Right cardiac atrium (tissue), 5 donors: ENCODE data around the gene NDE1. TPM values are rescaled to one million over a fixed set of nuclear protein-coding genes. Genes with fewer than 3 reads are reported as not detected.
"Not testable (repeated sequence)": the region's sequence is repeated elsewhere in the genome, so short reads cannot be mapped to it uniquely, and the experiment has no call there.

Experiments
- ATAC-seq, 2 donors: fragments of 200-7000 bp; cut with Tn5 transposase; one replicate each; pipeline versions ENCODE4 v1.8.0 to v1.9.1; 2020; ENCODE audit warnings: moderate library complexity in 2 of 2, mild to moderate bottlenecking in 1 of 2
- DNase-seq, 3 donors: peaks; one replicate each; pipeline ENCODE4 v3.0.0-alpha.2; 2020
- H3K27ac ChIP-seq: one replicate; pipeline ENCODE4 v1.5.1; 2013; ENCODE audit warnings: mild to moderate bottlenecking, low read length, control low read depth, moderate library complexity
- H3K27me3 ChIP-seq: one replicate; pipeline ENCODE4 v1.6.1; 2013; ENCODE audit not compliant: control insufficient read depth, insufficient read depth
- H3K4me1 ChIP-seq: one replicate; pipeline ENCODE4 v1.6.1; 2013; ENCODE audit warnings: low read length; ENCODE audit not compliant: control insufficient read depth, insufficient read depth
- H3K4me3 ChIP-seq: one replicate; pipeline ENCODE4 v1.5.1; 2013; ENCODE audit warnings: low read length, control low read depth
- H3K9me3 ChIP-seq: one replicate; pipeline ENCODE4 v1.6.1; 2013; ENCODE audit warnings: low read length; ENCODE audit not compliant: control insufficient read depth
- WGBS: extraction: QIAGEN DNeasy Blood & Tissue Kit; methylation state at CpG from one replicate; pipeline ENCODE4 v1.1.7; 2013; 5-methylcytosine and 5-hydroxymethylcytosine counted together
- intact Hi-C, 4 donors: fragments of 100-400 bp; cut with DNase I; formaldehyde crosslinking; loops; one replicate each; pipeline versions ENCODE4 v1.11.0 to v1.14.0; 2022 to 2023
- polyA plus RNA-seq: library from polyadenylated mRNA; stranded (reverse); fragments of 200-250 nt; gene quantifications from one replicate; pipeline ENCODE4 v1.2.3, GENCODE V29; 2013
- total RNA-seq, 4 donors: library from RNA; stranded (reverse); fragmentation: NEBNext Ultra II Directional; extraction: Animal tissue kit (Norgen Biotek cat#: 25700); gene quantifications; one replicate each; pipeline ENCODE4 v1.2.1, GENCODE V29; 2021
- donor health status: healthy with polysubstance abuse.
- donor health status: DM: no; HTN: yes; CAD: no.
- donor health status: DM: no; HTN: no; CAD: no.
- donor health status: DM: no; HTN: yes; CAD: no; lungs with severe emphysema.
- donor health status: DM: yes; HTN: yes; CAD: no.

Gene NDE1
- total and polyA plus RNA-seq, 5 donors = 8.6 to 23.9 (median 16.5) TPM

- Histone ChIP-seq H3K9me3 (no peaks in the 10 kb centered on the region), H3K27ac (no peak overlapping the region), H3K27me3 (no peaks in the 10 kb centered on the region), H3K4me3 (no peak overlapping the region), H3K4me1 (peaks cover 2% of the 10 kb centered on the region)
- DNase-seq (no peak), ATAC-seq (no peak)
- WGBS = 60% methylated on average over 2 of the region's 2 CpGs
- intact Hi-C loops = loop anchor here in 1 of 4 donors (10.0 kb wide), 1 partner anchor 50 kb away; no protein-coding TSS in a partner anchor
These were observed 4.5 kb downstream of the NDE1 start for GRCh38 chr16:15654591-15654990.

GRCh38 chr16:15655561-15655960 lies 5.5 kb downstream of the NDE1 start:
- H3K27ac ChIP-seq, H3K4me3 ChIP-seq, H3K4me1 ChIP-seq, H3K27me3 ChIP-seq, ATAC-seq, H3K9me3 ChIP-seq, DNase-seq: not testable (repeated sequence)
- 97% methylated on average over 3 of the region's 6 CpGs for WGBS
- intact Hi-C loops = loop anchor here in 1 of 4 donors (10.0 kb wide), 1 partner anchor 49 kb away; no protein-coding TSS in a partner anchor

- ATAC-seq (no peak), DNase-seq (no peak)
- Histone ChIP-seq H3K4me3 (no peak overlapping the region), H3K27ac (no peak overlapping the region), H3K27me3 (no peaks in the 10 kb centered on the region), H3K9me3 (no peaks in the 10 kb centered on the region), H3K4me1 (peaks cover 6% of the 10 kb centered on the region)
- 87% methylated on average over 6 of the region's 6 CpGs for WGBS
- intact Hi-C loops = loop anchor here in 1 of 4 donors (10.0 kb wide), 1 partner anchor 47 kb away; no protein-coding TSS in a partner anchor
These were observed 8.1 kb downstream of the NDE1 start for GRCh38 chr16:15658149-15658548.

GRCh38 chr16:15658556-15658955 lies 8.5 kb downstream of the NDE1 start:
- no peak overlapping the region for H3K27ac ChIP-seq

GRCh38 chr16:15660203-15660601 lies 10.2 kb downstream of the NDE1 start:
- peaks cover 6% of the 10 kb centered on the region for H3K4me1 ChIP-seq
- WGBS = 66% methylated on average over 5 of the region's 5 CpGs
- peak overlapping the region; percentile 70 for H3K27ac ChIP-seq
- H3K27me3 ChIP-seq = no peaks in the 10 kb centered on the region
- intact Hi-C loops = no loop called here
- no peak overlapping the region for H3K4me3 ChIP-seq
- DNase-seq (no peak), ATAC-seq (peak in 1 of 2 donors; percentile 6)
- no peaks in the 10 kb centered on the region for H3K9me3 ChIP-seq

More at GRCh38 chr16:15658556-15658955, 8.5 kb downstream of the NDE1 start:
- no peak for DNase-seq
- intact Hi-C loops = loop anchor here in 1 of 4 donors (10.0 kb wide), 1 partner anchor 46 kb away; no protein-coding TSS in a partner anchor
- H3K27me3 ChIP-seq = no peaks in the 10 kb centered on the region
- no peak for ATAC-seq
- 90% methylated on average over 5 of the region's 5 CpGs for WGBS
- no peaks in the 10 kb centered on the region for H3K9me3 ChIP-seq
- peaks cover 6% of the 10 kb centered on the region for H3K4me1 ChIP-seq
- no peak overlapping the region for H3K4me3 ChIP-seq

GRCh38 chr16:15665107-15665506 lies 15.1 kb downstream of the NDE1 start:
- H3K4me3 ChIP-seq = no peak overlapping the region
- no peaks in the 10 kb centered on the region for H3K9me3 ChIP-seq
- H3K4me1 ChIP-seq = peaks cover 6% of the 10 kb centered on the region
- ATAC-seq = no peak
- H3K27me3 ChIP-seq = no peaks in the 10 kb centered on the region
- no peak overlapping the region for H3K27ac ChIP-seq
- intact Hi-C loops = no loop called here
- no peak for DNase-seq

- H3K27me3 ChIP-seq = no peaks in the 10 kb centered on the region
- WGBS = 88% methylated on average over 18 of the region's 18 CpGs
- no peak overlapping the region for H3K27ac ChIP-seq
- no peak overlapping the region for H3K4me3 ChIP-seq
- no peaks in the 10 kb centered on the region for H3K9me3 ChIP-seq
- no peaks in the 10 kb centered on the region for H3K4me1 ChIP-seq
- ATAC-seq (no peak), DNase-seq (no peak)
- intact Hi-C loops = no loop called here
These were observed 17.2 kb downstream of the NDE1 start for GRCh38 chr16:15667091-15667742.

- Histone ChIP-seq H3K27ac (peak overlapping the region; percentile 81), H3K27me3 (no peaks in the 10 kb centered on the region), H3K4me3 (no peak overlapping the region), H3K4me1 (peaks cover 6% of the 10 kb centered on the region), H3K9me3 (no peaks in the 10 kb centered on the region)
- ATAC-seq (no peak), DNase-seq (no peak)
- WGBS = 95% methylated on average over 8 of the region's 8 CpGs
- intact Hi-C loops = no loop called here
These were observed 21.6 kb downstream of the NDE1 start for GRCh38 chr16:15671530-15672117.

GRCh38 chr16:15672127-15672513 lies 22.1 kb downstream of the NDE1 start:
- ATAC-seq = peak in 1 of 2 donors; percentile 5
- H3K4me1 ChIP-seq, H3K4me3 ChIP-seq, DNase-seq, intact Hi-C loops, H3K9me3 ChIP-seq, H3K27me3 ChIP-seq: not testable (repeated sequence)
- 80% methylated on average over 10 of the region's 10 CpGs for WGBS
- H3K27ac ChIP-seq = peak overlapping the region; percentile 81

GRCh38 chr16:15672514-15673167 lies 22.6 kb downstream of the NDE1 start:
- peak; percentile 94 to 97 (median 95) for DNase-seq
- 18% methylated on average over 20 of the region's 20 CpGs for WGBS
- Histone ChIP-seq H3K27ac (peak overlapping the region; percentile 90), H3K4me3 (no peak overlapping the region), H3K27me3 (no peaks in the 10 kb centered on the region), H3K4me1 (peaks cover 6% of the 10 kb centered on the region), H3K9me3 (no peaks in the 10 kb centered on the region)
- intact Hi-C loops = no loop called here
- peak; percentile 98 to 99 for ATAC-seq

GRCh38 chr16:15674571-15674970 lies 24.5 kb downstream of the NDE1 start:
- Histone ChIP-seq H3K9me3 (no peaks in the 10 kb centered on the region), H3K27ac (no peak overlapping the region), H3K27me3 (no peaks in the 10 kb centered on the region), H3K4me1 (peaks cover 6% of the 10 kb centered on the region), H3K4me3 (no peak overlapping the region)
- intact Hi-C loops = no loop called here
- whole genome bisulfite sequencing = 94% methylated on average over 7 of the region's 7 CpGs
- ATAC-seq (no peak), DNase-seq (no peak)
